Psoas muscle (tissue), 8 donors: ENCODE measurements around the gene SAT1. TPM values are rescaled to one million over a fixed set of nuclear protein-coding genes. Genes with fewer than 3 reads are reported as not detected.

Experiments used
- ATAC-seq, 4 donors: fragments of 200-7000 bp; cut with Tn5 transposase; one replicate each; pipeline ENCODE4 v1.9.1; 2020; ENCODE audit warnings: moderate library complexity in 3 of 4, mild to moderate bottlenecking in 2 of 4
- DNase-seq, 2 donors: peaks; one replicate each; pipeline ENCODE4 v3.0.0-alpha.2; 2020
- H3K27ac ChIP-seq: fragments of 200-600 bp; one replicate; pipeline ENCODE4 v1.8.0; 2022
- H3K27me3 ChIP-seq, 3 donors: fragments of 200-600 bp in 1 of 3; one replicate each; pipeline versions ENCODE4 v1.6.1 to v1.8.0; 2013 to 2022; ENCODE audit warnings: low read length in 2 of 3, mild to moderate bottlenecking in 2 of 3, moderate library complexity in 1 of 3; ENCODE audit not compliant: insufficient read depth in 3 of 3
- H3K36me3 ChIP-seq, 2 donors: fragments of 200-600 bp in 1 of 2; one replicate each; pipeline versions ENCODE4 v1.6.1 to v1.8.0; 2013 to 2022; ENCODE audit warnings: low read depth in 1 of 2, mild to moderate bottlenecking in 1 of 2, moderate library complexity in 1 of 2; ENCODE audit not compliant: insufficient read depth in 1 of 2
- H3K4me1 ChIP-seq: fragments of 200-600 bp; one replicate; pipeline ENCODE4 v1.8.0; 2022
- H3K4me3 ChIP-seq: fragments of 200-600 bp; one replicate; pipeline ENCODE4 v1.8.0; 2022; ENCODE audit warnings: mild to moderate bottlenecking
- H3K9me3 ChIP-seq: fragments of 200-600 bp; one replicate; pipeline ENCODE4 v1.8.0; 2022
- CTCF ChIP-seq: fragments of 200-600 bp; IDR thresholded peaks from one replicate; pipeline ENCODE4 v1.8.0; 2022; ENCODE audit warnings: antibody characterized with exemption
- WGBS, 3 donors: extraction: QIAGEN DNeasy Blood & Tissue Kit; methylation state at CpG; one replicate each; pipeline versions ENCODE4 v1.1.6 to v1.1.7; 2013; 5-methylcytosine and 5-hydroxymethylcytosine counted together
- intact Hi-C, 2 donors: fragments of 100-400 bp; cut with DNase I; formaldehyde crosslinking; loops; one replicate each; pipeline versions ENCODE4 v1.11.0 to v1.14.2; 2022
- polyA plus RNA-seq, 3 donors: library from polyadenylated mRNA; stranded (reverse); fragments of 200-250 nt; gene quantifications; one replicate each; pipeline ENCODE4 v1.2.3, GENCODE V29; 2013
- total RNA-seq, 4 donors: library from RNA; stranded (reverse); fragmentation: NEBNext Ultra II Directional in 2 of 4; extraction: Animal tissue kit (Norgen Biotek cat#: 25700) in 2 of 4; gene quantifications; one replicate each; pipeline versions ENCODE4 v1.2.1 to v1.2.4, GENCODE V29; 2021 to 2023
- donor health status: healthy with polysubstance abuse.
- donor health status: DM: no; HTN: no; CAD: no; lungs with moderate emphysema.
- donor health status: Bipolar disorder and iron deficiency.
- donor health status: healthy.
- donor health status: DM: yes; HTN: yes; CAD: no.
- donor health status: DM: no; HTN: no; CAD: no.
- donor health status: DM: no; HTN: no; CAD: no.
- donor health status: DM: yes; HTN: yes; CAD: no.

The SAT1 gene
- total and polyA plus RNA-seq, 7 donors: 20.7 to 129 (median 45.1) TPM

GRCh38 chrX:23786268-23786815 is 3.4 kb downstream of the SAT1 start:
- H3K27me3 ChIP-seq: no peaks in the 10 kb centered on the region
- H3K36me3 ChIP-seq: peaks cover 0 to 9% of the 10 kb centered on the region in 2 donors
- WGBS, 3 donors: 74 to 81% (median 79%) methylated on average over 11 of the region's 11 CpGs
- H3K4me3 ChIP-seq: no peak overlapping the region
- intact Hi-C loops: loop anchor here in 1 of 2 donors (10.0 kb wide), 1 partner anchor 228 kb away; no protein-coding TSS in a partner anchor
- no peak for DNase-seq
- no peak for ATAC-seq
- H3K4me1 ChIP-seq: no peaks in the 10 kb centered on the region
- H3K27ac ChIP-seq: peak overlapping the region; percentile 17
- TF ChIP-seq CTCF: no peak
- H3K9me3 ChIP-seq: no peaks in the 10 kb centered on the region

- intact Hi-C loops: loop anchor here in 1 of 2 donors (10.0 kb wide), 1 partner anchor 227 kb away; no protein-coding TSS in a partner anchor
- ATAC-seq (no peak), DNase-seq (no peak)
- Histone ChIP-seq H3K4me3 (no peak overlapping the region), H3K27ac (no peak overlapping the region), H3K9me3 (no peaks in the 10 kb centered on the region), H3K27me3 (no peaks in the 10 kb centered on the region), H3K4me1 (no peaks in the 10 kb centered on the region), H3K36me3 (peaks cover 0 to 9% of the 10 kb centered on the region in 2 donors)
- 95 to 100% (median 98%) methylated on average over 2 of the region's 2 CpGs for WGBS, 3 donors
- no peak for TF ChIP-seq CTCF
Observed at GRCh38 chrX:23787745-23788118, 4.8 kb downstream of the SAT1 start.

- Histone ChIP-seq H3K27me3 (no peaks in the 10 kb centered on the region), H3K27ac (no peak overlapping the region), H3K4me3 (no peak overlapping the region), H3K36me3 (peaks cover 0 to 9% of the 10 kb centered on the region in 2 donors), H3K9me3 (no peaks in the 10 kb centered on the region), H3K4me1 (no peaks in the 10 kb centered on the region)
- intact Hi-C loops: loop anchor here in 1 of 2 donors (10.0 kb wide), 1 partner anchor 226 kb away; no protein-coding TSS in a partner anchor
- TF ChIP-seq CTCF: no peak
- DNase-seq (no peak), ATAC-seq (no peak)
Observed at GRCh38 chrX:23788521-23788920, 5.5 kb downstream of the SAT1 start.

GRCh38 chrX:23788946-23789345 is 6.0 kb downstream of the SAT1 start:
- intact Hi-C loops: loop anchor here in 1 of 2 donors (10.0 kb wide), 1 partner anchor 226 kb away; no protein-coding TSS in a partner anchor
- DNase-seq: no peak
- TF ChIP-seq CTCF: no peak
- no peak overlapping the region for H3K4me3 ChIP-seq
- H3K4me1 ChIP-seq: no peaks in the 10 kb centered on the region
- H3K36me3 ChIP-seq: peaks cover 0 to 9% of the 10 kb centered on the region in 2 donors
- WGBS, 3 donors: 87 to 91% (median 89%) methylated on average over 4 of the region's 4 CpGs
- H3K27me3 ChIP-seq: no peaks in the 10 kb centered on the region
- H3K27ac ChIP-seq: no peak overlapping the region
- ATAC-seq: no peak
- no peaks in the 10 kb centered on the region for H3K9me3 ChIP-seq
